Activated naive CD4-positive, alpha-beta T cell treated with anti-CD3 and anti-CD28 coated beads, Interleukin-2, amount 10 ng/mL, durations not matched to agents 7 days and 5 days (primary cell): ENCODE measurements around the gene MRPL18.
A peak's percentile ranks its signal among the peaks of the same experiment; 100 is the strongest.

Source experiments
- CTCF ChIA-PET: fragments of 350-600 bp; sonication (Branson Sonifier 250); formaldehyde crosslinking; loops from one replicate; lab custom pipeline; 2021; ENCODE audit warnings: antibody characterized with exemption; lab: Charles Lee
- DNase-seq: peaks from one replicate; pipeline ENCODE4 v3.0.0-alpha.2; 2020
- H3K27ac Mint-ChIP-seq: one replicate; pipeline ENCODE4 v1.8.0; 2021; ENCODE audit warnings: mild to moderate bottlenecking, moderate library complexity, mixed read lengths
- H3K27me3 Mint-ChIP-seq: one replicate; pipeline ENCODE4 v1.8.0; 2021; ENCODE audit warnings: mild to moderate bottlenecking, mixed read lengths
- H3K36me3 Mint-ChIP-seq: one replicate; pipeline ENCODE4 v1.8.0; 2021; ENCODE audit warnings: mixed read lengths
- H3K4me1 Mint-ChIP-seq: one replicate; pipeline ENCODE4 v1.8.0; 2021; ENCODE audit warnings: mixed read lengths
- H3K4me3 Mint-ChIP-seq: one replicate; pipeline ENCODE4 v1.8.0; 2021; ENCODE audit warnings: mild to moderate bottlenecking, moderate library complexity, mixed read lengths
- H3K9me3 Mint-ChIP-seq: one replicate; pipeline ENCODE4 v1.8.0; 2021; ENCODE audit warnings: mixed read lengths

The MRPL18 gene

DNA sequence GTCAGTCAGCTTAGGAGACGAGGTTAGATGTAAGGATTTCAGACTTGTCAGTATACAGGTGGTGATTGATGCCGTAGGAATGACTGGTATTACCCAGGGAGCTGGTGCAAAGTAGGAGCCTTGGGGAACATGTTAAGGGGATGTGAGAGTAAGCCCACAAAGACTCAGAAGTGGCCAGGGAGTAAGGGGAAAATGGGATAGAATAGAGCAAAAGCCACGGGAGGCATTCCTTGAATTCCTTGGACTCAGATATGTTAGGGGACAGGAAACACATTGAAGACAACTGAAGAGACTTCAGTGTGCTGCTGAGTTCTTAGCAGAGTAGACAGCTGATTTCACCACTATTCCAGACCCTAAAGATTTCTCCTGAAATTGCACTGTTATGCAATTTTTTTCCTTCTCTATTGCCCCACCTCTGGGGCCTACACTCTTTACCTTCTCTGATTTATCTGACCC lies 29.6 kb upstream of the MRPL18 start:
- Mint-ChIP-seq H3K27me3 (peaks cover 3% of the 10 kb centered on the region), H3K36me3 (peaks cover 55% of the 10 kb centered on the region), H3K4me3 (peak overlapping the region; percentile 93), H3K9me3 (no peaks in the 10 kb centered on the region), H3K27ac (peak overlapping the region; percentile 98), H3K4me1 (peaks cover 38% of the 10 kb centered on the region)
- CTCF ChIA-PET = interaction anchor here (1.5 to 1.8 kb wide), 2 partner anchors 30 to 69 kb away, joined by 3 to 4 read pairs; partner anchors contain the start of gene MRPL18
- DNase-seq = no peak

DNA sequence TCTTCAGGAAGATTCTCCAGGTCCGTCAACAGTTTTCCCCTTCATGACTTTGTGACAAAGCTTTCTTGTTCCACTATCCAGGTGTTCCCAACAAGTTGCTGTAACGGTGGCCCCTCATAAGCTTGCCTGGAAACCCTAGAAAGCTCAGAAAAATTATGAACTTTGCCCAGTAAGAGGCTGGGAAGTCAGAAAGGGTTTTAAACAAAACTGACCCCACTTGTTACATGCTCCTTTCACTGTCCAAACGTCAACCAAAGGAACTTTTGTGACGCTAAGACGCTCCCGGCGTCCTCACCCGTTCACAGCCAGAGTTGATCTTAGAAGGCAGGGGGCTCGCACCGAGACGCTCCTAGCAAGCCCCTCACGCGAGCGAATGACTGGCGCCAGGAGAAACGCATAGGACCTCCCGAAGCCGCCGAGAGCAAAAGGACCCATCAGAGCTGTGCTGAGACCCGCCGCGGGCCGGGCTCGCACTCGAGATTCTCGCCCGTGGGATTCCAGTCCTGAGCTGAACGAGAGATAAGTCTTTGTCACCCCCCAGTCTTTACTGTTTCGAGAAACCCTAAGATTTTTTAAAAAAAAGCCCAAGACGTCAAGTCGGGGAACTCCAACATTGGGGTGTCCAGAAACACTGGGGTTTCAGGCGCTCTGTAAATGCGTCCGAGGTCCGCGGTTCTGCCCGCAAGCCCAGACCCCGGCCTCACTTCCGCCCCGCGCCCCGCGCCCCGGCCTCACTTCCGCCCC lies 29.0 kb upstream of the MRPL18 start:
- H3K36me3 Mint-ChIP-seq = peaks cover 52% of the 10 kb centered on the region
- H3K4me1 Mint-ChIP-seq = peaks cover 41% of the 10 kb centered on the region
- peak overlapping the region; percentile 93 for H3K4me3 Mint-ChIP-seq
- no peaks in the 10 kb centered on the region for H3K9me3 Mint-ChIP-seq
- H3K27ac Mint-ChIP-seq = peak overlapping the region; percentile 98
- H3K27me3 Mint-ChIP-seq = peaks cover 3% of the 10 kb centered on the region
- peak; percentile 48 for DNase-seq
- CTCF ChIA-PET = interaction anchor here (1.5 to 1.8 kb wide), 2 partner anchors 29 to 69 kb away, joined by 3 to 4 read pairs; partner anchors contain the start of gene MRPL18

DNA sequence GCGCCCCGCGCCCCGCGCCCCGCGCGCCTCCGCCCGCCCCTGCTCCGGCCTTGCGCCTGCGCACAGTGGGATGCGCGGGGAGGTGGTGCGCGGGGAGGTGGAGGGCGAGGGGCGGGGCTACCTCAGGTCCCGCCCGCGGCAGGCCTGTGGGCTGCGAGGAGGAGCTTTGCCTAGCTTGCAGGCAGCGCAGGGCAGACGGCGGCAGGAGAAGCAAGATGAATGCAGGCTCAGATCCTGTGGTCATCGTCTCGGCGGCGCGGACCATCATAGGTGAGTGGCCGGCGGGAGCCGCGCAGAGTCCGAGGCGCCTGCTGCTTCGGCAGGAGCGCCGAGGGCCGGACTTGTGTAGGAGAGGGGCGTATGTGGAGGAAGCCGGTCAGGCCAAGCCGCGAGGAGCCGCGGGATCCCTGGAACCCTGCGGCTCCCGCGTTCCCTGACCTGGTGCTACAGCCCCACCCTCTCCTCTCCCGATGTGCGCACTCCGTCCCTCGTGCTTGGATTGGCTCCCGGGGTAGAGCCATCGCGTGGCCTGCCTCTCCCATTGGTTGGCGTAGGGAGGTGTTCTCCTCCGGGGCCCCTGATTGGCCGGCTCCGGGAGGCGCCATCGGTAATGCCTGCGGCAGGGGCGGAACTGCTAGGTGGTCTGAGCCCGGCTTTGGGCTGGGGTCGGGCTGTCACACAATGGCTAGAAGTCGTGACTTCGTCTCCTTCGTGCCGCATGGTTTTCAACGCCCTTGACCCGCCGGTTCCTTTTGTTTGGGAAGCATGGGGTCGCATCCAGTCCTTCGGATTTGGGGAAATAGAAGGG lies 28.2 kb upstream of the MRPL18 start, which contains the start of gene ACAT2:
Gene ACAT2 (plus strand): TSS at position 173 of the 808 bp plus-strand sequence. CDS start 43 bp downstream, at position 216.
- CTCF ChIA-PET = no interaction called here
- Mint-ChIP-seq H3K36me3 (peaks cover 54% of the 10 kb centered on the region), H3K4me1 (peaks cover 41% of the 10 kb centered on the region)

DNA sequence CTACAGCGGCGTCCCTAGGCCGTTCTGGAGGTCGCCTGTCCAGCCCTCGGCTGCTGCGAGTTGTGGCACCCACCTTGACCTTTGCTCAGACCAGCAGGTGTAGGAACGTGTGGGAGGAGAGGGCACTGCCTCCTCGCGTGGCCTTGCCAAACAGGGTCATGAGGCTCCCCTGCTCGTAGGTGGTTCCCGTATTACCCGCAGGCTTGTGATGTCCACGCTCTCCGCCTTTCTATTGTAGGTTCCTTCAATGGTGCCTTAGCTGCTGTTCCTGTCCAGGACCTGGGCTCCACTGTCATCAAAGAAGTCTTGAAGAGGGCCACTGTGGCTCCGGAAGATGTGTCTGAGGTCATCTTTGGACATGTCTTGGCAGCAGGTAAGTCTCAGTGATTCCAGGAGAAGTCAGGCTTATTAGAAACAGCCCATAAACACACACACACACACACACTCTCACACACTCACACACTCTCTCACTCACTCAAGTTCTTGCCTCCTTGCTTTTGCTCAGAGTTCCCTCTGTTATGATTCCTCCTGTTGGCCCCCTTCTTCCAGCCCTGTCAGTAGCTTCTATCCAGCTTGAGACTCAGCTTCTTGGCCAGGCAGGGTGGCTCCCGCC lies 27.5 kb upstream of the MRPL18 start:
- H3K4me1 Mint-ChIP-seq = peaks cover 41% of the 10 kb centered on the region
- CTCF ChIA-PET = no interaction called here
- DNase-seq = peak; percentile 49
- peak overlapping the region; percentile 93 for H3K4me3 Mint-ChIP-seq
- H3K36me3 Mint-ChIP-seq = peaks cover 59% of the 10 kb centered on the region
- no peaks in the 10 kb centered on the region for H3K9me3 Mint-ChIP-seq
- peaks cover 3% of the 10 kb centered on the region for H3K27me3 Mint-ChIP-seq
- H3K27ac Mint-ChIP-seq = peak overlapping the region; percentile 98

More for the DNA sequence above, 28.2 kb upstream of the MRPL18 start, which contains the start of gene ACAT2:
- H3K9me3 Mint-ChIP-seq = no peaks in the 10 kb centered on the region
- DNase-seq = peak; percentile 96
- H3K27ac Mint-ChIP-seq = peak within 1 kb of the TSS; percentile 98
- peaks cover 3% of the 10 kb centered on the region for H3K27me3 Mint-ChIP-seq
- peak within 1 kb of the TSS; percentile 93 for H3K4me3 Mint-ChIP-seq

DNA sequence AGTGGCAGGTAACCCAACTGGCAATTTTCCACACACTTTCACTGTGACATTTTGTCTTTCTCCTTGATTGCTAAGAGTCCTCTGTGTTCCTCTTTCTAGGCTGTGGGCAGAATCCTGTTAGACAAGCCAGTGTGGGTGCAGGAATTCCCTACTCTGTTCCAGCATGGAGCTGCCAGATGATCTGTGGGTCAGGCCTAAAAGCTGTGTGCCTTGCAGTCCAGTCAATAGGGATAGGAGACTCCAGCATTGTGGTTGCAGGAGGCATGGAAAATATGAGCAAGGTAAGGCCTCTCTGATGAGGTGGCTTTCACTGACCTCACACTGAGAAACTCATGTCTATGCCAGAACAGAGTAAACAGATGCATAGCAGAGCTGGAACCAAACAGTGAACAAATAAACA lies 23.4 kb upstream of the MRPL18 start:
- H3K27ac Mint-ChIP-seq = peak overlapping the region; percentile 33
- H3K4me3 Mint-ChIP-seq = no peak overlapping the region
- DNase-seq = no peak
- H3K9me3 Mint-ChIP-seq = no peaks in the 10 kb centered on the region
- H3K4me1 Mint-ChIP-seq = peaks cover 20% of the 10 kb centered on the region
- H3K27me3 Mint-ChIP-seq = no peaks in the 10 kb centered on the region
- CTCF ChIA-PET = no interaction called here
- peaks cover 75% of the 10 kb centered on the region for H3K36me3 Mint-ChIP-seq

DNA sequence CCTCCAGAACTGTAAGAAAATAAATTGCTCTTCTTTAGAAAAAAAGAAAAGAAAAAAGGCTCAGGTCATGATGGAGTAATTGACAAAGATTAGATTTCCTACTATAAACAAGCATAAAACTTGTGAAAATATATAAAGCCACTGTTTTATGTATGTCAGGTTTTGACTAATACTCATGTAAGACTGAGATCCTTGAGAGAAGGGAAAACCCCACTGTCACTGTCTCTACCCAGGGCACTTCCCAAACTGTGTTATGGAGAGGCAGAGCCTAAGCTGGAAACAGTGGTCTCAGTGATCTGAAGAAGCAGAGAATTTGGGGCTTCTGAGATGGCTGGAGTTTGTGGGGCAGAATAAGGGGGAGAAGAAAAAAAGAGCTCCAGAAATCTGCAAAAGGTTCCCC lies 20.8 kb upstream of the MRPL18 start:
- peaks cover 10% of the 10 kb centered on the region for H3K4me1 Mint-ChIP-seq
- peaks cover 75% of the 10 kb centered on the region for H3K36me3 Mint-ChIP-seq
- H3K27ac Mint-ChIP-seq = no peak overlapping the region
- H3K9me3 Mint-ChIP-seq = peaks cover 2% of the 10 kb centered on the region
- no peak overlapping the region for H3K4me3 Mint-ChIP-seq
- no peak for DNase-seq
- no peaks in the 10 kb centered on the region for H3K27me3 Mint-ChIP-seq
- CTCF ChIA-PET = interaction anchor here (0.7 kb wide), 1 partner anchor 11 kb away, joined by 3 read pairs; no protein-coding TSS in a partner anchor

DNA sequence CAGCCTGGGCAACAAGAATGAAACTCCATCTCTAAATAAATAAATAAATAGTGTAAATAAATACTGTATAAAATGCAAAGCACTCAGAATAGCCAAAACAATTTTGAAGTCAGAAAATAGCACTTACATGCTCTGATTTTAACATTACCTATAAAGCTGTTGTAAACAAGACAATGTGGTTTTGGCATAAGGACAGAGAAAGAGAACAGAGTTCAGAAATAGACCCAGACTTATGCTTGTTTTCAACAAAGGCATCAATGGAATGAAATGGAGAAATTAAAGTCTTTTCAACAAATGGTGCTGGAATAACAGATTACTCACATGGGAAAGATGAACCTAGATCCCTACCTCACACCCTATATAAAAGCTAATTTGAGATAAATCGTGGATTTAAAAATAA lies 18.1 kb upstream of the MRPL18 start:
- DNase-seq = no peak
- Mint-ChIP-seq H3K27me3 (no peaks in the 10 kb centered on the region), H3K4me1 (peaks cover 2% of the 10 kb centered on the region), H3K36me3 (peaks cover 77% of the 10 kb centered on the region), H3K4me3 (no peak overlapping the region), H3K27ac (no peak overlapping the region), H3K9me3 (peaks cover 2% of the 10 kb centered on the region)
- CTCF ChIA-PET = no interaction called here

DNA sequence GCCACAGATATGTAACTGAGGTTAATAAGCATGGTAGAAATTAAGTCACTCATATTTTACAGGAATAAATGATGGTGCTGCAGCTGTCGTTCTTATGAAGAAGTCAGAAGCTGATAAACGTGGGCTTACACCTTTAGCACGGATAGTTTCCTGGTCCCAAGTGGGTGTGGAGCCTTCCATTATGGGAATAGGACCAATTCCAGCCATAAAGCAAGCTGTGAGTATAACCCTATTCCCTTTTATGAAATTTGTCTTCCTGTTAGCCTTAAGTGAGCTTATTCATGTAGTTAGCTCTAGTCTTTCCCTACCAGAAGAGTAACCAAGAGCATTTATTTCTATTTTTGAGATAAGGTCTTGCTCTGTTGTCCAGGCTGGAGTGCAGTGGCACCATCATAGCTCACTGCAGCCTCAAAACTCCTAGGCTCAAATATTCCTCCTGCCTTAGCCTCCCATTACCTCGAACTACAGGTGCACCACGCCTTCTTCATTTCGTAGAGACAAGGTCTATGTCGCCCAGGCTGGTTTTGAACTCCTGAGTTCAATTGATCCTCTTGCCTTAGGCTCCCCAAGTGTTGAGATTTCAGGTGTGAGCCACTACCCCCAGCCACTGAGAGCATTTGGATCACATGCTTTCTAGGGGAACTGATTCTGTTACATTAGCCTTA lies 12.9 kb upstream of the MRPL18 start:
- peaks cover 8% of the 10 kb centered on the region for H3K4me1 Mint-ChIP-seq
- H3K9me3 Mint-ChIP-seq = no peaks in the 10 kb centered on the region
- DNase-seq = no peak
- H3K27me3 Mint-ChIP-seq = no peaks in the 10 kb centered on the region
- peaks cover 74% of the 10 kb centered on the region for H3K36me3 Mint-ChIP-seq
- CTCF ChIA-PET = no interaction called here
- H3K27ac Mint-ChIP-seq = no peak overlapping the region
- H3K4me3 Mint-ChIP-seq = no peak overlapping the region

DNA sequence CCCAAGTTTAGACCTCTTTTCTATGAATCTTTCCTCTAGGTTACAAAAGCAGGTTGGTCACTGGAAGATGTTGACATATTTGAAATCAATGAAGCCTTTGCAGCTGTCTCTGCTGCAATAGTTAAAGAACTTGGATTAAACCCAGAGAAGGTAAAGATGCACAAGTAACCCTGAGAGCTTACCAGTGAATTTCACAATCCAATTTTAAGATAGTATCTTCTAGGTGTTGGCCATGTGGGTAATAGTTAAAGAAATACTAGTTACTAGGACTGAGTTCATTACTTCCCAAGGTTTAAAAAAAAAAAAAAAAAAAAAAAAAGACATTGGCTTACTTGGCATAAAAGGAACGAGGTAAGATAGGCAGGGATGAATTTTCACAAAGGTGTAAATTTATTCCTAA lies 12.1 kb upstream of the MRPL18 start:
- Mint-ChIP-seq H3K4me1 (peaks cover 16% of the 10 kb centered on the region), H3K4me3 (no peak overlapping the region), H3K27me3 (no peaks in the 10 kb centered on the region), H3K27ac (no peak overlapping the region), H3K9me3 (no peaks in the 10 kb centered on the region), H3K36me3 (peaks cover 82% of the 10 kb centered on the region)
- CTCF ChIA-PET = no interaction called here
- no peak for DNase-seq

DNA sequence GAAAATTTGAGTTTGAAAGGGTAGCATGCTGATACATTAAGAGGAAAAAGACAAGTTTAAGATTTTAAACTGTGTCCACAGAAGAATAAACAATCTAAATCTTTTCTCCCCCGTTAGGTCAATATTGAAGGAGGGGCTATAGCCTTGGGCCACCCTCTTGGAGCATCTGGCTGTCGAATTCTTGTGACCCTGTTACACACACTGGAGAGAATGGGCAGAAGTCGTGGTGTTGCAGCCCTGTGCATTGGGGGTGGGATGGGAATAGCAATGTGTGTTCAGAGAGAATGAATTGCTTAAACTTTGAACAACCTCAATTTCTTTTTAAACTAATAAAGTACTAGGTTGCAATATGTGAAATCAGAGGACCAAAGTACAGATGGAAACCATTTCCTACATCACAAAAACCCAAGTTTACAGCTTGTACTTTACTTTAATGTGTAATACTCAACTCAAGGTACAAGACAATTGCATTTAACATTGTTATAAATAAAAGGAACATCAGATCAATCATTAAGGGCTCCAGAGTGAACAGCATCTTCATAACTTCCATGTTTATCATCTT lies 11.6 kb upstream of the MRPL18 start:
- H3K36me3 Mint-ChIP-seq = peaks cover 79% of the 10 kb centered on the region
- no peaks in the 10 kb centered on the region for H3K27me3 Mint-ChIP-seq
- no peak overlapping the region for H3K4me3 Mint-ChIP-seq
- no peaks in the 10 kb centered on the region for H3K9me3 Mint-ChIP-seq
- peaks cover 16% of the 10 kb centered on the region for H3K4me1 Mint-ChIP-seq
- no peak overlapping the region for H3K27ac Mint-ChIP-seq
- CTCF ChIA-PET = no interaction called here
- DNase-seq = no peak

DNA sequence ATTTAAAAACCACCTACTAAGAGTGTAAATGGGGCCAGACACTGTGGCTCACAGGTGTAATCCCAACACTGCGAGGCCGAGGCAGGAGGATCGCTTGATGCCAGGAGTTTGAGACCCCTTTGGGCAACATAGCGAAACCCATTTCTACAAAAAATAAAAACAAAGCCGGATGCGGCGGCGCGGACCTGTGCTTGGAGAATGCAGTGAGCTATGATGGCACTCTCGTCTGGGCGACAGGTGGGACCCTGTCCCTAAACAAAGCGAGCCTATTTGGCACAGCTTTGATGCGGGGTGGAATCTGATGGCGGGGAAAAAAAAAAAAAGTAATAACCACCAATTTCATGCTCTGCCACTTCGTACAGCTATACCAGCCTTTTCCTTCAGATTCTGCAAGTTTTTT lies 2.0 kb upstream of the MRPL18 start:
- Mint-ChIP-seq H3K36me3 (peaks cover 53% of the 10 kb centered on the region), H3K4me1 (peaks cover 62% of the 10 kb centered on the region), H3K27me3 (no peaks in the 10 kb centered on the region), H3K9me3 (no peaks in the 10 kb centered on the region), H3K4me3 (peak overlapping the region; percentile 91), H3K27ac (peak overlapping the region; percentile 96)
- peak; percentile 36 for DNase-seq
- CTCF ChIA-PET = no interaction called here

DNA sequence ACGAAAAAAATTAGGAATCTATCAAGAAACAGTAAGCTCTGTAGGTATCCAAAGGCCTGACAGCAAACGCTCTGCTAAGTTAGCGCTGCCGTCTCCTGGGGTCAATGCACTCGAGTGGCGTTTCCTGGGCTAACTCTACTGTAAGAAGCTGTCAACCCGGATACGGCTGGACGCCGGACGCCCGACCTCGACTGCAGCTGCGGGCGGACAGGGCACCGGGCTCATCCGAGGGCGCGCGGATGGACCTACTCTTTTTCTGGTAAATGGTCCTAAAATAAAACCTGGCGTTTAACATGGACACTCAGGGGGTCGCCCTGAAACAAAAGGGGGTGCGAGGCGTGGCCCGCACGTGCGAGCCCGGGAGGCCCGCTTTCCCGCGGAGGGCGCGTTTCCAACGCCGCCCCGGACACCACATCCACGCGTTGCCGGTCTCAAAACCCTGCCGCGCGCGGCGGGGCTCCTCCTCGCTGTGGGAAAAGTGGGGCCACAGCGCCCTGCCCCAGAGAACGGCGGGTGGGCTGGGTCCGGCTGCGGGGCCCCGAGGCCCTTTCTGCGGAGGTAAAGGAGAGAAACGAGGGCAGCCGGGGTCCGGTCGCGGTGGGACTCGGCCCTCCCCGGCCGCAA lies 1.4 kb upstream of the MRPL18 start:
- Mint-ChIP-seq H3K27ac (peak overlapping the region; percentile 96), H3K36me3 (peaks cover 58% of the 10 kb centered on the region), H3K4me1 (peaks cover 64% of the 10 kb centered on the region), H3K9me3 (no peaks in the 10 kb centered on the region), H3K4me3 (peak overlapping the region; percentile 91), H3K27me3 (no peaks in the 10 kb centered on the region)
- peak; percentile 52 for DNase-seq
- CTCF ChIA-PET = no interaction called here
